Brain microvascular endothelial cell (primary cell): ENCODE results near the gene HAGH.

Experiments
- DNase-seq: peaks from one replicate; pipeline ENCODE4 v3.0.0-alpha.2; 2020
- H3K27ac ChIP-seq: fragments of 250-450 bp; sonication (Bioruptor Pico); 2 replicates; pipeline ENCODE4 v1.5.1; 2020; ENCODE audit warnings: mild to moderate bottlenecking, moderate library complexity
- H3K27me3 ChIP-seq: fragments of 250-450 bp; sonication (Bioruptor Pico); replicated peaks from 2 replicates; pipeline ENCODE4 v1.5.1; 2020; ENCODE audit warnings: mild to moderate bottlenecking
- H3K36me3 ChIP-seq: fragments of 250-450 bp; sonication (Bioruptor Pico); replicated peaks from 2 replicates; pipeline ENCODE4 v1.5.1; 2020; ENCODE audit warnings: mild to moderate bottlenecking
- H3K4me3 ChIP-seq: 2 replicates; pipeline ENCODE4 v1.5.1; 2011; ENCODE audit warnings: low read depth, mild to moderate bottlenecking, control low read depth, low read length, moderate library complexity
- CTCF ChIP-seq: IDR thresholded peaks from 2 replicates; pipeline ENCODE4 v1.5.1; 2011; ENCODE audit warnings: low read depth, mild to moderate bottlenecking, moderate library complexity, low read length, control low read depth, inconsistent platforms; ENCODE audit errors: missing control alignments
- in situ Hi-C: cut with HindIII; loops from 2 replicates; pipeline ENCODE4 v1.10.0; 2017; ENCODE audit warnings: low sequenced_read_pairs, low pct_ligation_motif_present

HAGH gene

GRCh38 chr16:1759511-1759910 is 67.1 kb downstream of the HAGH start:
- TF ChIP-seq CTCF: no peak
- in situ Hi-C loops: no loop called here
- no peak overlapping the region for H3K4me3 ChIP-seq
- no peaks in the 10 kb centered on the region for H3K27me3 ChIP-seq
- DNase-seq: no peak
- no peak overlapping the region for H3K27ac ChIP-seq
- peaks cover 68% of the 10 kb centered on the region for H3K36me3 ChIP-seq

DNA sequence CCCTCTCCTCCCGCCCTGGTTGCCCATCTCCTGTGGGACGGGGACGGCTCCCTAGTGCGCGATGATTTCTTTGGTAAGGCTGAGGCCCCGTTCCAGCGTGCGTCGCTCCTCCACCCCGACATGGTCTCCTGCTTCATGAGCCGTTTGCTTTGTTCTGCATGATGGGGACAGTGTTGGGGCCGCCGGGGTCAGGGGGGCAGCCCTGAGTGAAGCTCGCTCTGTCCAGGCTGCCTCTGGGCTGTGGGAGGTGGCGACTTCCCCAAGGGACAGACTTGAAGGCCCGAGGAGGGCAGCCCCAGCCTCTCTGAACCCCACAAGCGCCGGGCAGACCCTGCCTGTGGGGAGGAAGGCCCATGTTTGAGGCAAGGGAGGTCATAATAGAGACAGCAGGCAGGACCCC is 67.7 kb downstream of the HAGH start:
- no peaks in the 10 kb centered on the region for H3K27me3 ChIP-seq
- H3K27ac ChIP-seq: no peak overlapping the region
- H3K36me3 ChIP-seq: peaks cover 67% of the 10 kb centered on the region
- H3K4me3 ChIP-seq: no peak overlapping the region
- no peak for TF ChIP-seq CTCF
- DNase-seq: no peak
- in situ Hi-C loops: no loop called here

DNA sequence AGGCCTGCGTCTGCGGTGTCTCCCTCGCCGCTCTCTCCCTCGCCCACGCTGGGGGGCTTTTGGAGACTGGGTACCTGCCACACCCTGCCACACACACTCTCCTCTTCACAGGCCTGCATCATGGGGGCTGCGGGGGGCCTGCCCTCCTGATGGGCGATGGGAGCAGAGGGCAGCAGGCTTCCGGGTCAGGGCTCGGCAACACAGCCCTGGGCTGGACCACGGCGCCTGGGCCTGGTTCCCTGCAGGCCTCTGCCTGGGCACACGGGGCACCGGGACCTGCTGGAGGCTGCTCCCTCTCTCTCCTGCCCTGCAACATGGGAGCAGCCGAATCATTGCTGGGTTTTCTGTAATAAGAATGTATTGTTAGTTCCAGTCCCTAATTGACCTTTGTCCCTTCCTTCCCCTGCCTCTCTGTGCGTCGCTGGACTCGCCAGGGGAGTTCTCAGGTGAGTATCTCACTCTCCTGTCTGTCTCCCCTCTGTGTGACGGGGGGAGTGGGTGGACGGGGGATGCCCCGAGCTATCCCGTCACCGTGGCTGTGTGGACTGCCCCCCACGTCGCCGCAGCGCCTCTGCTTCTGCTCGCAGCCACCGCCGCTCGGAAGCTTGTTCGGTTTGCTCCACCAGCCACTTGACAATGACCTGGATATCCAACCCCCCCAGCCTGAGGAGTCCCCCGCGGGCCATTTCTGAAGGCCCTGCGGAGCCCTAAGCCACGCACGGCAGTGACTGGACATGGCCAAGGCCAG is 68.7 kb downstream of the HAGH start:
- TF ChIP-seq CTCF: no peak
- H3K27me3 ChIP-seq: no peaks in the 10 kb centered on the region
- in situ Hi-C loops: no loop called here
- no peak overlapping the region for H3K27ac ChIP-seq
- H3K4me3 ChIP-seq: no peak overlapping the region
- no peak for DNase-seq
- peaks cover 59% of the 10 kb centered on the region for H3K36me3 ChIP-seq
